Common myeloid progenitor, CD34-positive (primary cell): ENCODE results near the gene EFNA2.
"Not testable (repeated sequence)": the region's sequence is repeated elsewhere in the genome, so short reads cannot be mapped to it uniquely, and the experiment has no call there.

ENCODE experiments used
- CTCF ChIA-PET: fragments of 350-600 bp; sonication (Branson Sonifier 250); formaldehyde crosslinking; loops from one replicate; lab custom pipeline; 2021; ENCODE audit warnings: antibody characterized with exemption; lab: Charles Lee
- POLR2A ChIA-PET: fragments of 350-600 bp; sonication (Branson Sonifier 250); formaldehyde crosslinking; loops from one replicate; lab custom pipeline; 2021; ENCODE audit warnings: antibody characterized with exemption; lab: Charles Lee
- DNase-seq, 3 donors: peaks; one replicate each; pipeline versions ENCODE4 v3.0.0 to v3.0.0-alpha.2; 2013
- H3K27ac ChIP-seq, 2 experiments: 1 replicate in 1 of 2; 2 replicates in 1 of 2; pipeline ENCODE4 v1.7.0; 2013; ENCODE audit warnings: inconsistent platforms in 2 of 2, low read length in 2 of 2, mild to moderate bottlenecking in 2 of 2, low read depth in 1 of 2, moderate library complexity in 1 of 2; ENCODE audit not compliant: severe bottlenecking in 2 of 2, insufficient read depth in 1 of 2, poor library complexity in 1 of 2
- H3K27me3 ChIP-seq, 5 experiments: replicated peaks in 2 of 5; 1 replicate in 3 of 5; 2 replicates in 2 of 5; pipeline versions ENCODE4 v1.6.1 to v1.7.0; 2013; ENCODE audit warnings: low read length in 4 of 5, mild to moderate bottlenecking in 2 of 5, moderate library complexity in 2 of 5, inconsistent platforms in 1 of 5; ENCODE audit not compliant: insufficient read depth in 5 of 5, control insufficient read depth in 4 of 5
- H3K36me3 ChIP-seq, 4 experiments: 1 replicate in 2 of 4; 2 replicates in 2 of 4; pipeline versions ENCODE4 v1.6.1 to v1.7.0; 2013; ENCODE audit warnings: low read length in 3 of 4, control low read depth in 1 of 4, mild to moderate bottlenecking in 1 of 4; ENCODE audit not compliant: control insufficient read depth in 4 of 4, insufficient read depth in 4 of 4
- H3K4me1 ChIP-seq, 4 experiments: 1 replicate in 3 of 4; 2 replicates in 1 of 4; pipeline versions ENCODE4 v1.6.1 to v1.7.1; 2013; ENCODE audit warnings: low read length in 3 of 4, mild to moderate bottlenecking in 3 of 4, control low read depth in 1 of 4, inconsistent platforms in 1 of 4, moderate library complexity in 1 of 4; ENCODE audit not compliant: control insufficient read depth in 4 of 4, insufficient read depth in 4 of 4; ENCODE audit errors: control extremely low read depth in 1 of 4
- H3K4me3 ChIP-seq, 7 experiments: 1 replicate in 4 of 7; 2 replicates in 3 of 7; pipeline versions ENCODE4 v1.5.1 to v1.7.0; 2013; ENCODE audit warnings: mild to moderate bottlenecking in 7 of 7, low read length in 6 of 7, moderate library complexity in 6 of 7, inconsistent platforms in 2 of 7, low read depth in 2 of 7, control low read depth in 1 of 7; ENCODE audit not compliant: insufficient read depth in 4 of 7, control insufficient read depth in 1 of 7; ENCODE audit errors: extremely low read depth in 1 of 7
- H3K9me3 ChIP-seq, 5 experiments: 1 replicate in 4 of 5; 2 replicates in 1 of 5; pipeline versions ENCODE4 v1.6.1 to v1.7.1; 2013; ENCODE audit warnings: low read length in 4 of 5, mild to moderate bottlenecking in 2 of 5, inconsistent platforms in 1 of 5, low read depth in 1 of 5, moderate library complexity in 1 of 5; ENCODE audit not compliant: control insufficient read depth in 4 of 5, insufficient read depth in 2 of 5; ENCODE audit errors: control extremely low read depth in 1 of 5
- WGBS: methylation state at CpG from one replicate; pipeline ENCODE4 v1.1.5; 2013; ENCODE audit not compliant: insufficient coverage; 5-methylcytosine and 5-hydroxymethylcytosine counted together

Gene EFNA2

DNA sequence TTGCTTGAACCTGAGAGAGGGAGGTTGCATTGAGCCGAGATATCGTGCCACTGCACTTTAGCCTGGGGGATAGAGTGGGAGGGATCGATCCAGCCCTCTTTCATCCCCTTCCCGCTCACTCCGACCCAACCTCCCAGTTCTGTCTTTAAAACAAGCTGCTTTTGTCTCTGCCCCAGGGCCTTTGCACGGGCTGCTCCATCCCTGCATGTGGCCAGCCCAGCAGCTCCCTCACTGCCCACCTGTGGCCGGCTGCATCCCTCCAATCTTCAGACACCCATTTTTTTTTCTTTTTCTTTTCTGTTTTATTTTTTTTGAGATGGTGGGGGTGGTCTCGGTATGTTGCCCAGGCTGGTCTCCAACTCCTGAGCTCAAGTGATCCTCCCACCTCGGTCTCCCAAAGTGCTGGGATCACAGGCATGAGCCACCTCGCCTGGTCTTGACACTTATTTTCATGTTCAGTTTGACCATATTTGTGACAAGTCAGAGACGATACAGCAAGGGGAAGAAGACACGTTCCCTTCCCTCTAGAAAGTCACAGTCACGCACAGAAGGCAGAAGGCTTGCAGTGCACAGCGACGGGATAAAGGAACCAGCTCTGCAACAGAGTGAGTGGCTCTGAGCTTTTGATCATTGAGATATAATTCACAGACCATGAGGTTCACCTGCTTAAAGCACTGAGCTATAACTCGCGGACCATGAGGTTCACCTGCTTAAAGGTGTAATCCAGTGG is 31.8 kb downstream of the EFNA2 start:
- Histone ChIP-seq H3K36me3 (no peaks in the 10 kb centered on the region), H3K4me3 (no peak overlapping the region), H3K27ac (no peak overlapping the region), H3K9me3 (no peaks in the 10 kb centered on the region), H3K27me3 (peaks cover 5 to 37% (median 14%) of the 10 kb centered on the region in 5 experiments), H3K4me1 (peaks cover 0 to 9% (median 7%) of the 10 kb centered on the region in 4 experiments)
- 74% methylated on average over 11 of the region's 17 CpGs for WGBS
- CTCF ChIA-PET, result interaction anchor here (0.8 to 5.8 kb wide), 6 partner anchors 9 to 86 kb away, joined by 3 to 33 read pairs (median 5); no protein-coding TSS in a partner anchor
- DNase-seq, result peak in 1 of 3 donors; percentile 23
- POLR2A ChIA-PET, result no interaction called here

DNA sequence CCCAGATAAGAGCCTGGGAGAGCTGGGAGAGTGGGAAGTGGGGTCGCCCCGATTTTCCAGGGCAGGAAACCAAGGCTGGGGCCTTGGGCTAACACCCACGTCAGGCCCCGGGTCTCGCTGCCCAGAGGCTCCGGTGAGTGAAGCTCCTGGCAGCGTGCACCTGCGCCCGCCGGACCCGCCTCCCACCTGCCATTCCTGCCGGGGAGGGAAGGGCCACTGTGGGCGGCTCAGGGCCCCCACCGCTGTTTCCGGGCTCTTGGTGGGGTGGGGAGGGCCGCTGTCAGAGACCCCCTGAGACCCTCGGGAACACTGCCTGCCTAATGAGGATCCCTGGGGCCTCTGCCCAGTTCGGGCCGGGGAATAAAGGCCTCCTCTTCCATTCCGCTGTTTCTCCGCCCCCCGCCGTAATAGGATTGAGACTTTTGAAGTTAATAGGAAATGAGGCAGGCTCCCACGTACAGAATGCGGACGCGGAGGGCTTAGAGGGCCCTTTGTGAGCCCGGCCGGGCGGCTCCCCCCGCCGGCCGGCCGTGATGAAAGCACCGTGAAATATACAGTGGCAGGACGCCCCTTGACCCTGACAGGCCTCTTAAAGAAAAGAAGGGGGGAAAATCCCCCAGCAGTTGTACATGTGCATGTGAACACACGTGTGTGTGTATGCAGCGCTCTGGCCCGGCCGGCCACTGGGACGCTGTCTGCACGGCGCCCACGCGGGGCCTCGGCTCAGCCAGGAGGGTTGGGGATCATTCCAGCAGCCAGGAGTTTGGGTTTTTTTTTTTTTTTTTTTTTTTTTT is 33.2 kb downstream of the EFNA2 start:
- Histone ChIP-seq H3K27me3 (peaks cover 5 to 38% (median 16%) of the 10 kb centered on the region in 5 experiments), H3K36me3 (no peaks in the 10 kb centered on the region), H3K9me3 (no peaks in the 10 kb centered on the region), H3K27ac (no peak overlapping the region), H3K4me3 (no peak overlapping the region), H3K4me1 (peaks cover 0 to 9% (median 7%) of the 10 kb centered on the region in 4 experiments)
- no peak for DNase-seq
- ChIA-PET POLR2A (no interaction called here), CTCF (interaction anchor here (0.7 to 5.8 kb wide), 3 partner anchors 19 to 53 kb away, joined by 3 to 33 read pairs (median 5); no protein-coding TSS in a partner anchor)
- 76% methylated on average over 18 of the region's 46 CpGs for WGBS

DNA sequence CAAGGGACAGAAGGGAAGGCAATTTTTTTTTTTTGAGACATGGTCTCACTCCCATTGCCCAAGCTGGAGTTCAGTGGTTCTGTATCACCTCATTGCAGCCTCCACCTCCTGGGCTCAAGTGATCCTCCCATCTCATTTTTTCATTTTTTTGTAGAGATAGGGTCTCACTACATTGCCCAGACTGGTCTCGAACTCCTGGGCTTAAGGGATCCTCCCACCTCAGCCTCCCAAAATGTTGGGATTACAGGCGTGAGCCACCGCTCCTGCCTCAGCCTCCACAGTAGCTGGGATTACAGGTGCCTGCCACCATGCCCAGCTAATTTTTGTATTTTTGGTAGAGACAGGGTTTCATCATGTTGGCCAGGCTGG is 34.6 kb downstream of the EFNA2 start:
- CTCF ChIA-PET, result interaction anchor here (1.0 to 1.7 kb wide), 3 partner anchors 9 to 50 kb away, joined by 3 to 5 read pairs (median 4); no protein-coding TSS in a partner anchor
- H3K4me3 ChIP-seq, POLR2A ChIA-PET, DNase-seq, H3K9me3 ChIP-seq, H3K36me3 ChIP-seq, H3K27ac ChIP-seq: not testable (repeated sequence)
- H3K27me3 ChIP-seq, result peaks cover 5 to 52% (median 21%) of the 10 kb centered on the region in 5 experiments
- H3K4me1 ChIP-seq, result peaks cover 0 to 17% (median 15%) of the 10 kb centered on the region in 4 experiments
- 100% methylated on average over 1 of the region's 3 CpGs for WGBS

- H3K27me3 ChIP-seq, result peaks cover 5 to 54% (median 23%) of the 10 kb centered on the region in 5 experiments
Observed at GRCh38 chr19:1321539-1321938, 35.9 kb downstream of the EFNA2 start.

DNA sequence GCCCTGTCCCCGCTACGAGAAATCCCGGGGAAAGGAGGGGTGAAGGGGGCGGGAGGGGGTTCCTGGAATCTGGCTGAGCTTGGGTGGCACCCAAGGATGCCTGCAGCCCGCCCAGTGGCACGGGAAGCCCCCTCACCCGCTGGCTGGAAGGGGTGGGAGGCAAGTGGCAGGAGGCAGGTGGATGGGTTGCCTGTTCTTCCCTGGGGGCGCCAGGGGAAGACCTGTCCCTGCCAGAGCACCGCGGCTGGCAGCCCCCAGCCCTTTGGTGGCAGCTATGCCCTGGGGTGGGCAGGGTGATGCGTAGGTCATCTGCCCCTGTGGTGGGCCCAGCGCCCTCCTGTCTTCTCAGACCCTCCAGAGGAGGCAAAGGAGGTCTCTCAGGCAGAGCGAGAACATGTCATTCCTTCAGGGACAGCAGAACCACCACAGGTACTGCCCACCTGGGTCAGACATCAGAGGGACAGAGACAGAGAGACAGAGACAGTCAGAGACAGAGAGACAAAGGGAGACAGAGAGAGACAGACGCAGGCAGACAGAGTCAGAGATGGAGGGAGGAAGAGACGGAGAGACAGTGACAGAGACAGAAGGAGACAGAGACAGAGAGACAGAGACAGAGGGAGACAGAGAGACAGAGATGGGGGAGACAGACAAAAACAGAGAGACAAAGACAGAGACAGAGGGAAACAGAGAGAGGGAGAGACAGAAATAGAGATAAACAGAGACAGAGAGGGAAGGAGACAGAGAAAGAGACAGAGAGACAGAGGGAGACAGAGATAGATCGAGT is 36.7 kb downstream of the EFNA2 start:
- Histone ChIP-seq H3K27me3 (peaks cover 5 to 47% (median 23%) of the 10 kb centered on the region in 5 experiments), H3K4me1 (peaks cover 0 to 12% (median 10%) of the 10 kb centered on the region in 4 experiments), H3K27ac (no peak overlapping the region), H3K4me3 (no peak overlapping the region), H3K36me3 (no peaks in the 10 kb centered on the region), H3K9me3 (no peaks in the 10 kb centered on the region)
- no peak for DNase-seq
- ChIA-PET POLR2A (no interaction called here), CTCF (no interaction called here)
- WGBS, result 97% methylated on average over 13 of the region's 16 CpGs

More at GRCh38 chr19:1321539-1321938, 35.9 kb downstream of the EFNA2 start:
- ChIA-PET CTCF (interaction anchor here (1.0 kb wide), 1 partner anchor 10 kb away, joined by 3 read pairs; no protein-coding TSS in a partner anchor), POLR2A (no interaction called here)
- H3K27ac ChIP-seq, result no peak overlapping the region
- 96% methylated on average over 9 of the region's 9 CpGs for WGBS
- peaks cover 0 to 12% (median 10%) of the 10 kb centered on the region in 4 experiments for H3K4me1 ChIP-seq
- DNase-seq, result no peak
- no peaks in the 10 kb centered on the region for H3K9me3 ChIP-seq
- no peak overlapping the region for H3K4me3 ChIP-seq
- H3K36me3 ChIP-seq, result no peaks in the 10 kb centered on the region

GRCh38 chr19:1324249-1324805 is 38.7 kb downstream of the EFNA2 start:
- peak overlapping the region in 3 of 7 experiments; percentile 48 to 74 (median 62) for H3K4me3 ChIP-seq
- H3K4me1 ChIP-seq, result peaks cover 0 to 12% (median 10%) of the 10 kb centered on the region in 4 experiments
- H3K27ac ChIP-seq, result no peak overlapping the region
- CTCF ChIA-PET, result interaction anchor here (1.2 kb wide), 1 partner anchor 9 kb away, joined by 5 read pairs; no protein-coding TSS in a partner anchor
- H3K27me3 ChIP-seq, result peaks cover 0 to 29% (median 16%) of the 10 kb centered on the region in 5 experiments
- POLR2A ChIA-PET, result interaction anchor here (0.6 kb wide), 1 partner anchor 9 kb away, joined by 3 read pairs; no protein-coding TSS in a partner anchor
- 86% methylated on average over 10 of the region's 12 CpGs for WGBS
- H3K9me3 ChIP-seq, result no peaks in the 10 kb centered on the region
- H3K36me3 ChIP-seq, result no peaks in the 10 kb centered on the region
- no peak for DNase-seq
